Measurements from ENCODE around the gene ZNF274.
"Not testable (repeated sequence)": the region's sequence is repeated elsewhere in the genome, so short reads cannot be mapped to it uniquely, and the experiment has no call there.

ZNF274 gene

DNA sequence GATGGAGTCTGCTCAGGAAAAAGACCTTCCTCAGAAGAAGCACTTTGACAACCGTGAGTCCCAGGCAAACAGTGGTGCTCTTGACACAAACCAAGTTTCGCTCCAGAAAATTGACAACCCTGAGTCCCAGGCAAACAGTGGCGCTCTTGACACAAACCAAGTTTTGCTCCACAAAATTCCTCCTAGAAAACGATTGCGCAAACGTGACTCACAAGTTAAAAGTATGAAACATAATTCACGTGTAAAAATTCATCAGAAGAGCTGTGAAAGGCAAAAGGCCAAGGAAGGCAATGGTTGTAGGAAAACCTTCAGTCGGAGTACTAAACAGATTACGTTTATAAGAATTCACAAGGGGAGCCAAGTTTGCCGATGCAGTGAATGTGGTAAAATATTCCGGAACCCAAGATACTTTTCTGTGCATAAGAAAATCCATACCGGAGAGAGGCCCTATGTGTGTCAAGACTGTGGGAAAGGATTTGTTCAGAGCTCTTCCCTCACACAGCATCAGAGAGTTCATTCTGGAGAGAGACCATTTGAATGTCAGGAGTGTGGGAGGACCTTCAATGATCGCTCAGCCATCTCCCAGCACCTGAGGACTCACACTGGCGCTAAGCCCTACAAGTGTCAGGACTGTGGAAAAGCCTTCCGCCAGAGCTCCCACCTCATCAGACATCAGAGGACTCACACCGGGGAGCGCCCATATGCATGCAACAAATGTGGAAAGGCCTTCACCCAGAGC is 29.6 kb downstream of the ZNF274 start:
- DNase-seq: no peak

DNA sequence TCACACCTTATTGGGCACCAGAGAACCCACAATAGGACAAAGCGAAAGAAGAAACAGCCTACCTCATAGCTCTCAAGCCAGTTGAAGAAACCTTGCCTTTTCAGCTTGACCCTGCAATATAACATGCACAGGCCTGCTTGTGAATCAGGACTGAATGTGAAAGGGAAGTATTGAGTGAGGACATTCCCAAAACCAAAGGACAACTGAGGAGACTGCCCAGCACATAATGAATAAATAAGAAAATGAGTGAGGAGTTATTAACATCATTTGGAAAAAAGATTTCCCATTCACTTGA is 30.2 kb downstream of the ZNF274 start:
- no peak for DNase-seq

DNA sequence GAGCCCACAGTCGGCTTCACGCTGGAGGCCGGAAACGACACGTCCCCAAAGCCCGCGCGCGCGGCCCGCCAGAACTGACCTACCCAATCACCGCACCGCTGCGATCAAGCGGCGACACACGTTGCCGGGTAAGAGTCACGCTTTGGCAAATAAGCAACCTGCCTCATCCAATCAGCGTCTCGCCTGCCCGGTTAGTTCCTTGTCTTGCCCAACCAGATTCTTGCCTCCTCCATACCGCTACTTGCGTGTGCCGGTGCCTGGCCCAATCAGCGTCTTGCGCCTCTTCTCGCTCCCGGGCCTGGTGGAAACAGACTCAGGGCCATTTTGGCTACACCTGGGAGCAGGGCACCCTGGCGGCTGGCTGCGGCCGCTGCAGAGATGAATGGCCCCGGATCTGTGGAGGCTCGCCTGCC is 34.2 kb downstream of the ZNF274 start:
- no peak for DNase-seq

DNA sequence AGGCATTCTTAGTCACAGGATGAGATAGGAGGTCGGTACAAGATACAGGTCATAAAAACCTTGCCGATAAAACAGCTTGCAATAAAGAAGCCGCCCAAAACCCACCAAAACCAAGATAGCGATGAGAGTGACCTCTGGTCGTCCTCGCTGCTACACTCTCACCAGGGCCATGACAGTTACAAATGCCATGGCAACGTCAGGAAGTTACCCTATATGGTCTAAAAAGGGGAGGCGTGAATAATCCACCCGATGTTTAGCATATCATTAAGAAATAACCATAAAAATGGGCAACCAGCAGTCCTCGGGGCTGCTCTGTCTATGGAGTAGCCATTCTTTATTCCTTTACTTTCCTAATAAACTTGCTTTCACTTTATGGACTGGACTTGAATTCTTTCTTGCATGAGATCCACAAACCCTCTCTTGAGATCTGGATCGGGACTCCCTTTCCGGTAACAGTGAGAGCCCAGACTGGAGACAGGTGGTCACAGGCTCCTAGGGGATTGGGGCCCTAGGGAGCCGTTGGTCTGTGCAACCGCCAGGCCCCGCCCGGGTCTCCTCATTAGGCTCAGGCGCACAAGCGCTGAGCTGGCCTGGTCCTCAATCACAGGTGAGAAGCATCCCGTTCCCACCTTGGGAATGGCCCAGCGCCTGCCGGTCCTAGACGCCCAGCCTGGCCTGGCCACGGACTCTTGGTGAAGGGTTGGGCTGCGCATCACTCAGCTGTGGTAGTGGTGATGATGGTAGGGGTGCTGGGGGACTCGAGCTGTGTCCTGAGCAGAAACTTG is 34.9 kb downstream of the ZNF274 start:
- no peak for DNase-seq

DNA sequence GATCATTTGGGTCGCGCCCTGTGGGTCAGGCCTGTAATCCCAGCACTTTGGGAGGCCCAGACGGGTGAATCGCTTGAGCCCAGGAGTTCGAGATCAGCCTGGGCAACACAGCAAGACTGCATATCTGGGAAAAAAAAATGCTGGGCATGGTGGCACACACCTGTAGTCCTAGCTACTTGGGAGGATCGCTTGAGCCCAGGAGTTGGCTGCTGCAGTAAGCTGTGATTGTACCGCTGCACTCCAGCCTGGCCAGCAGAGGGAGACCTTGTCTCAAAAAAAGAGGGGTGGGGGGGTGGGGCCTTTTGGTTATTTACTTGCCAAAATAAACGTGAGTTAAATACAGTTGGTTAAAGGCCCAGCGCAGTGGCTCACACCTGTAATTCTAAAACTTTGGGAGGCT is 36.0 kb downstream of the ZNF274 start:
- DNase-seq: peak; percentile 36

DNA sequence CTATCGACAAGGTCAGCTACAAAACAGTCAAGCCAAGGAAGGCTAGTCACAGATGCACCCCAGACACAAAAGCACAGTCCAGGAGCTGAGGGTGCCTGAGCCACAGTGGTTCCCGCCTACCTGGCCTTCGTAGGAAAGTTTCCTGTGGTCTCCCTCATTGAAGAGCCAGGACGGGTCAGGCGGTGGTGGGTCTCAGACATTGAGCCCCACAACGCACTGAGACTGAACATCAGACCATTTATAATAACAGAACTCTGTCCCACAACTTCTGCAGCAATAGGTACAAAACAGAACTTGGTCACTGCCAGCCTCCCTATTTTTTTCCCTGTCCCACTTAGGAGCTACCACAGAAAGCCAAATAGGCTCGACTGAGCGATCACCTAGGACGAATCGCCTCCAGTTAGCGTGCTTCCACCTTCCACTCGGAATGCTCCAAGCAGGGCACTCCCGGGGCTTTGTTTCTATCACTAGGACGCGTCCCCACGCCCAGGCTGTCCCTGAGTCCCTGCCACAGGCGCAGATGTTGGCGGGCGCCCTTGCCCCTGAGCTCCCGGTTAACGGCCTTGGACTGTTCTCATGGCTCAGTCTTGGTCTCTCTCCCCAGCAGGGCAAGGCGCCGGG is 45.2 kb downstream of the ZNF274 start:
- peak; percentile 73 for DNase-seq

DNA sequence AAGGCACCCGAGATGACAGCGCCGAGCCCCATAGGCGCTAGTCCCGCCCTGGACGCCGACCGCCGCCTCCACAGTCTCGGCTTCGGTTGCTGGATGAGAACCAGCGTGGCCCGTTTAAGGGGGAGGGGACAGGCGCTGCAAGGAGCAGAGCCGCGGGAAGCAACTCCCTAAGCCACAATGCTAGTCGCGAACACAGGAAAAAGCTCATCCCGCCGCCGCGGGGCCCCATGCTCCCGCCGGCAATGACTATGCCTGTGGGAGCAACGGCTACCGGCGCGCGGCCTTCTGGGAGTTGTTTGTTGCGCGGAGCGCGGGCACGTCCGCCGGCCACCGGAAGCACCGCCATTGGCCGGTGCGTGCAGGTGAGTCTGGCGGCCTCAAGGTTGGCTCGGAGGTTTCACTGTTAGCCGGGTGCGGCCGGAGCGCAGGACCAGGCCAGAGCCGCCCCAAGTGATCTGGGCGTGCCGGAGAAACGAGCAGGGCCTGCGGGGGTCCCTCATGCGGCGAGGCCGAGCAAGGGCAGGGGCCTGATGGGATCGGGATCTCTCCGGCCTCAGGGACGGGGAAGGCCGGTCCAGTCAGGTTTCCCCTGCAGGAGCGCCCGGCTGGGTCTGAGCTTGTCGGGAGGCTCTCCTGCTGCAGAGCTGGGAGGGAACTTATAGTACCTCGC is 45.9 kb downstream of the ZNF274 start, which contains the start of gene ZNF544:
TSS of gene ZNF544 (plus strand) at position 330 of the 670 bp plus-strand sequence. CDS start 15,110 bp downstream, outside the sequence.
- DNase-seq: peak; percentile 84

DNA sequence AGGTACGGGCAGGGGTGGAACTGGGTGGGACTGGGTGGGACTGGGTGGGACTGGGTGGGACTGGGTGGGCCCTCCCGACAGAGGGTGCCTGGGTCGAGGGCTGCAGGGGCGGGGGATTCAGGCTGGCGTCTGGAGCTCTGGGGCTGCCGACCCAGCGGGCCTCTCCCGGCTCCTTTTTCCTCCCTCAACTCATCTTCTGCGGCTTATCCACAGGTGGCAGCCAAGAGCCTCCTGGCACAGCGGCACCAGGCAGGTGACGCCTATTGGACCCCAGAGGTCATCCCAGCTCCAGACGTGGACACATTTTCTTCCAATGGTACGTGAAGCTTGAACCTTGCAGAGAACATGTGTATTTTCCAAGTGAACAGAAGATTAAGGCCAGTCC is 46.4 kb downstream of the ZNF274 start:
- peak; percentile 59 for DNase-seq

DNA sequence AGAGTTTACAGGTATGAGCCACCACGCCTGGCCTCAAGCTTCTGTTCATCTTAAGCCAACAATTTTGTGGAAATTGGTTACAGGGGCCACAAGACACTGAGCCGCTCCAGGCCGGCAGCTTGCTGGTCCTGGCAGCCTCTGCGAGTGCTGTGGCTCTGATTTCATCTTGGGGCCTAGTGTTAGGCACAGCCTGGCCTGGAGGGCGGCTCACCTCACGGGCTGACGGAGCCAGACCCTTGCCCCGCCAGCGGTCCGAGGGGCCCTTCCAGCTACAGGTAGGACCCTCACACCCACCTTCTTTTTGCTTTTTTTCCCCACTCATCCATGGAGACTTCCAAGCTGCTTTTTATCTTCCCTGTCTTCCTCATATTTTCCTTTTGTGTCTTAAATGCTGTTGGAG is 54.5 kb downstream of the ZNF274 start:
- no peak for DNase-seq

DNA sequence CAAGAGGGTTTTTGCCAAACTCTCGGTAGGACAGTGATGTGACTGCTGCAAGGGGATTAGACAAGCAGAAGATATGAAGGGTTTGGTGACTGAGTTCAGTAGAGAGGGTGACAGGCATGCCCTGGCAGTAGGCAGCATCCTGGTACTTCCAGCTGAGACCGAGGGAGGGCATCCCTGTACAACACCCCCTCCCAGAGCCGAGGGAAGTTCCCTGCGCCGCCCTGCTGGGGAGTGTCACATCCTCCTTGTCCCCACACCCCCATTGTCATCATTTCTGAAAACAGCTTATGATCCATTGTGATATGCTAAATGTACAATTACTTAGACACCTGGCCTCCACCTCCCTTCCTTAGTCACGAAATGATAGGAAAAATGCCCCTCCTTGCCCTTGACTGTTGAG is 60.5 kb downstream of the ZNF274 start:
- DNase-seq: no peak

DNA sequence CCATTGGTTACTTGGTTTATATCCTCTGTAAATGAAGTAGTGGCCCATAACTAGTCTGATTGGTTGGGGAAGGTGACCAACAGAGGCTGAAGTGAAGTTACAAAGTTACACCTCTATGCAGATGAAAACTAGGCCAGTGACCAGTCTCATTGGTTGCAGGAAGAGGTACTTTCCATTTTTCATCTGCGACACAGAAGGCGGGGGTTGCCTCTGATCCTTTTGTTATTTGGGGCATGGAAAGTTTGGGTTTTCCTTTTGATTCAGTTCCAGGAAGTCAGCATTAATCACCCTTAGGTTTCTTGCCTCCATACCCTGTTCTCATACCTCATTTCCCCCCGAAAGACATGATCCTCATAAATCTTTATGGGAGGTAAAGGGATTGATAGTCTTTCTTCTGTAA is 66.0 kb downstream of the ZNF274 start:
- DNase-seq: no peak

DNA sequence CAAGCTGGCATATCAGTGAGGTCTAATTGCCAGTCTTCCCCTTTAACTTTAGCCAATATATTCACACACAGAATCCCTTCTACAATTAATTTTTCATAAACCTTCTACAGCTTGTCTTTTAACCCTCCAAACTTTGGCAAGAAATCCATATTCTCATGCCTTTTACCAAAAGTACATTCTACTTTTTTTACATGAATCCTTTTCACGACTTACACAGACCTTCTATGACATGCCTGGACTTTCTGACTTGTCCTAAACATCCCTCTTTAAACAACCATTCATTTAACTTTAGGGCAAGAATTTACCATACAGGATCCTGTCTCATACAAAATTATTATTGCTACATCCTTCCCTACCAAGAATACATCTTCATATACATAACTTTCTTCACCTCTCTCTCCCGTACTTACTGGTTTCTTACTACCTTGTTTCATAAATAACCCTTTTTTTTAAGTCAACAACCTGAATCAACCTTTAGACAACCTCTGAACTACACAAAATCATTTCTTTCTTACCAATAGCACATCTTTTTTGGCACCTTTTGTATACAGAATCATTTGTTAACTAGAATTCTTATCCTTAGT is 69.3 kb downstream of the ZNF274 start:
- DNase-seq: peak; percentile 28

DNA sequence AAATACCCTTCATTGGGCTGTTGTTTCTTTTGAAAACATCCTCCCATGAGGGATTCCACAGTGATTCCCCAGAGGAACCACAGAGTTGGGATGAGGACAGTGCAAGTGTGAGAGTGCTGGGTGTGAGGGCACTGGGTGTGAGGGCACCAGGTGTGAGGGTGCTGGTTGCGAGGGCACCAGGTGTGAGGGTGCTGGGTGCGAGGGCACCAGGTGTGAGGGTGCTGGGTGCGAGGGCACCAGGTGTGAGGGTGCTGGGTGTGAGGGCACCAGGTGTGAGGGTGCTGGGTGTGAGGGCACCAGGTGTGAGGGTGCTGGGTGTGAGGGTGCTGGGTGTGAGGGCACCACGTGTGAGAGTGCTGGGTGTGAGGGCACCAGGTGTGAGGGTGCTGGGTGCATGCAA is 75.4 kb downstream of the ZNF274 start:
- DNase-seq: not testable (repeated sequence)

DNA sequence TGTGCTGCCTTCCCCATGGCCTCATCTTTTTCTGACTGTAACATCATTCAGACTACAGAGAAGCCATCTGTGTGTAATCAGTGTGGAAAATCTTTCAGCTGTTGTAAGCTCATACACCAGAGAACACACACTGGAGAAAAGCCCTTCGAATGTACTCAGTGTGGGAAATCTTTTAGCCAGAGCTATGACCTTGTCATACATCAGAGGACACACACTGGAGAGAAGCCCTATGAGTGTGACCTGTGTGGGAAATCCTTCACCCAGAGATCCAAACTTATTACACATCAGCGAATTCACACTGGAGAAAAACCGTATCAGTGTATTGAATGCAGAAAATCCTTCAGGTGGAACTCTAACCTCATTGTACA is 78.7 kb downstream of the ZNF274 start:
- DNase-seq: no peak

DNA sequence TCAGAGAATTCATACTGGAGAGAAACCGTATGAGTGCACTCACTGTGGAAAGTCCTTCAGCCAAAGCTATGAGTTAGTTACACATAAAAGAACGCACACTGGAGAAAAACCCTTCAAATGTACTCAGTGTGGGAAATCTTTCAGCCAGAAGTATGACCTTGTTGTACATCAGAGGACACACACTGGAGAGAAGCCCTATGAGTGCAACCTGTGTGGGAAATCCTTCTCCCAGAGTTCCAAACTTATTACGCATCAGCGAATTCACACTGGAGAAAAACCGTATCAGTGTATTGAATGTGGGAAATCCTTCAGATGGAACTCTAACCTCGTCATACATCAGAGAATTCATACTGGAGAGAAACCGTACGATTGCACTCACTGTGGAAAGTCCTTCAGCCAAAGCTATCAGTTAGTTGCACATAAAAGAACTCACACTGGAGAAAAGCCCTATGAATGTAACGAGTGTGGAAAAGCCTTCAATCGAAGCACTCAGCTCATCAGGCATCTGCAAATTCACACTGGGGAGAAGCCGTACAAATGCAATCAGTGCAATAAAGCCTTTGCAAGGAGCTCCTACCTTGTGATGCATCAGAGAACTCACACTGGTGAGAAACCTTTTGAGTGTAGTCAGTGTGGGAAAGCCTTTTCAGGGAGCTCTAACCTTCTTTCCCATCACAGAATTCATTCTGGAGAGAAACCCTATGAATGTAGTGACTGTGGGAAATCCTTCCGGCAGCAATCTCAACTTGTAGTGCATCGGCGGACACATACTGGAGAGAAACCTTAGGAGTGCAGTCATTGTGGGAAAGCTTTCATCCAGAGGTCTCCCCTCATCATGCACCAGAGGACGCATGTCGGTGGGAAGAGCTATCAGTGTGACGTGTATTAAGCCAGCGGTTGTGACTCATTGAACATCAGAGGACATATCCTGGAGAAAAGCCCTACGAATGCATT is 79.4 kb downstream of the ZNF274 start:
- DNase-seq: peak; percentile 9

DNA sequence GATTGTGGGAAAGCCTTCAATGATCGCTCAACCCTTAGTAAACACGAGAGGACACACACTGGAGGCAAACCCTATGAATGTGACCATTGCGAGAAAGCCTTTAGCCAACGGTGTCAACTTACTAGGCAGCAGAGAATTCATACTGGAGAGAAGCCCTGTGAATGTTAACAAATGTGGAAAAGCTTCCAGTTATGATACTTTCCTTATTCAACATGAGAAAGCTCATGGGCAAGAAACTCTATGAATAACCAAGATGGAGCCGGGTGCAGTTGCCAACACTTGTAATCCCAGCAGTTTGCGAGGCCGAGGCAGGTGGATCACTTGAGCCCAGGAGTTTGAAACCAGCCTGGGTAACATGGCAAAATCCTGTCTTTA is 80.0 kb downstream of the ZNF274 start:
- DNase-seq: no peak

Data from NCI-H82 (cell line).